HG03039 (cell line): ENCODE measurements around the gene DHX30.
"Not testable (repeated sequence)": the region's sequence is repeated elsewhere in the genome, so short reads cannot be mapped to it uniquely, and the experiment has no call there.

Experiments
- ATAC-seq: cut with Tn5 transposase; IDR thresholded peaks from one replicate; pipeline ENCODE4 v1.9.1; 2021; ENCODE audit warnings: mild to moderate bottlenecking, moderate library complexity; ENCODE audit not compliant: unreplicated experiment

The DHX30 gene, protein sequence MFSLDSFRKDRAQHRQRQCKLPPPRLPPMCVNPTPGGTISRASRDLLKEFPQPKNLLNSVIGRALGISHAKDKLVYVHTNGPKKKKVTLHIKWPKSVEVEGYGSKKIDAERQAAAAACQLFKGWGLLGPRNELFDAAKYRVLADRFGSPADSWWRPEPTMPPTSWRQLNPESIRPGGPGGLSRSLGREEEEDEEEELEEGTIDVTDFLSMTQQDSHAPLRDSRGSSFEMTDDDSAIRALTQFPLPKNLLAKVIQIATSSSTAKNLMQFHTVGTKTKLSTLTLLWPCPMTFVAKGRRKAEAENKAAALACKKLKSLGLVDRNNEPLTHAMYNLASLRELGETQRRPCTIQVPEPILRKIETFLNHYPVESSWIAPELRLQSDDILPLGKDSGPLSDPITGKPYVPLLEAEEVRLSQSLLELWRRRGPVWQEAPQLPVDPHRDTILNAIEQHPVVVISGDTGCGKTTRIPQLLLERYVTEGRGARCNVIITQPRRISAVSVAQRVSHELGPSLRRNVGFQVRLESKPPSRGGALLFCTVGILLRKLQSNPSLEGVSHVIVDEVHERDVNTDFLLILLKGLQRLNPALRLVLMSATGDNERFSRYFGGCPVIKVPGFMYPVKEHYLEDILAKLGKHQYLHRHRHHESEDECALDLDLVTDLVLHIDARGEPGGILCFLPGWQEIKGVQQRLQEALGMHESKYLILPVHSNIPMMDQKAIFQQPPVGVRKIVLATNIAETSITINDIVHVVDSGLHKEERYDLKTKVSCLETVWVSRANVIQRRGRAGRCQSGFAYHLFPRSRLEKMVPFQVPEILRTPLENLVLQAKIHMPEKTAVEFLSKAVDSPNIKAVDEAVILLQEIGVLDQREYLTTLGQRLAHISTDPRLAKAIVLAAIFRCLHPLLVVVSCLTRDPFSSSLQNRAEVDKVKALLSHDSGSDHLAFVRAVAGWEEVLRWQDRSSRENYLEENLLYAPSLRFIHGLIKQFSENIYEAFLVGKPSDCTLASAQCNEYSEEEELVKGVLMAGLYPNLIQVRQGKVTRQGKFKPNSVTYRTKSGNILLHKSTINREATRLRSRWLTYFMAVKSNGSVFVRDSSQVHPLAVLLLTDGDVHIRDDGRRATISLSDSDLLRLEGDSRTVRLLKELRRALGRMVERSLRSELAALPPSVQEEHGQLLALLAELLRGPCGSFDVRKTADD

DNA sequence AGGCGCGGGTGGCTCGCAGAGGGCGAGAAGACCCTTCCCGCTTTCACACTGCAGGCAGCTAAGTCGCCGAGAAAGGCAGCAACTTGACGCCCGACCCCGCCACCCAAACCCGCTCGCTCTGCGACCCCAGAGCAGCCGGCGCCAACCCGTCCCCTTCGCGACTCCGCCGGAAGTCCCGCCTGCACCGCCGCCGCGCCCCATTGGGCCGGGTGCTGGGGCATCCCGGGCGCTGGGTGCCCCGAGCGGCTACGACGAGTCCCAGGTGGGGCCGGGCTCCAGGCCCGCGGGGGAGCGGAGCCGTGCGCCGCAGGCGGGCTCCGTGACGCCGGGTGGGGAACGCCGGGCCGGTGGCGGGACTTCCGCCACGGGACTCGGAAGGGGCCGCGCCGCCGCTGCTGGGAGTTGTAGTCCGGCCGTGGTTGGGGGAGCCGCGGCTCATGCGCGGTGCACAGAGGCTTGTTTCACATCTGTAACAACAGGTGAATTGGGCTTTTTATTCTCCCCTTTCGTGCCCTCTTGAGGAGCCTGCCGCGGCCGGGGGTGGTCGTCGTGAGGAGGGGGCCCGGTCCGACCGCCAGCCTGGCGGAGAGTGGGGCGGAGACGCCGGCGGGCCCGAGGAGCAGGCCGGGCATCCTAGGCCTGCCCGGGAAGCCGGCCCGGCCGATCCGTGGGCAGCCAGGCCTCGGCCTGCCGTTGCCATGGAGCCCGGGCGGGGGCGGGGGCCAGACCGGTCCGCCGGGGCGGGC, at the start of gene DHX30:
DHX30 (plus strand) TSS at position 405 of the 746 bp plus-strand sequence. CDS start 7,546 bp downstream, outside the sequence.
- peak; percentile 68 for ATAC-seq

DNA sequence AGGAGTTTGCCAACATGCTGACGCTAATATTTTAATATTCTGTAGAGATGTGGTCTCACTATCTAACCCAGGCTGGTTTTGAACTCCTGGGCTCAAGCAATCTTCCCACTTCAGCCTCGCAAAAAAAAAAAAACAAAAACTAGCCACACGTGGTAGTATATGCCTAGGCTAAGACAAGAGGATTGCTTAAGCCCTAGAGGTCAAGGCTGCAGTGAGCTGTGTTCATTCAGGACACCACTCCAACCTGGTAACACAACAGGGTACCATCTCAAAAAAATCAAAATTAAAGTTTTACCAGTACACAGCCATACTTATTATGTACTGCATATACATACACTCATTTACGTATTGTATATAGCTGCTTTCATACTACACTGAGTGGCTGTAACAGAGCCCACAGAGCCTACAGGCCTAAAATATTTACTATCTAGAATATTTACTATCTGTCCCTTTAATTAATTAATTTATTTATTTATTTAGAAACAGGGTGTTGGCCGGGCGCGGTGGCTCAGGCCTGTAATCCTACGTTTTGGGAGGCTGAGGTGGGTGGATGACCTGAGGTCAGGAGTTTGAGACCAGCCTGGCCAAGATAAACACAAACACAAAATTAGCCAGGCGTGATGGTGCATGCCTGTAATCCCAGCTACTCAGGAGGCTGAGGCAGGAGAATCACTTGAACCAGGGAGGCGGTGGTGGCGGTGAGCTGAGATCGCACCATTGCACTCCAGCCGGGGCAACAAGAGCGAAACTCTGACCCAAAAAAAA, 44.5 kb upstream of the DHX30 start:
- no peak for ATAC-seq

DNA sequence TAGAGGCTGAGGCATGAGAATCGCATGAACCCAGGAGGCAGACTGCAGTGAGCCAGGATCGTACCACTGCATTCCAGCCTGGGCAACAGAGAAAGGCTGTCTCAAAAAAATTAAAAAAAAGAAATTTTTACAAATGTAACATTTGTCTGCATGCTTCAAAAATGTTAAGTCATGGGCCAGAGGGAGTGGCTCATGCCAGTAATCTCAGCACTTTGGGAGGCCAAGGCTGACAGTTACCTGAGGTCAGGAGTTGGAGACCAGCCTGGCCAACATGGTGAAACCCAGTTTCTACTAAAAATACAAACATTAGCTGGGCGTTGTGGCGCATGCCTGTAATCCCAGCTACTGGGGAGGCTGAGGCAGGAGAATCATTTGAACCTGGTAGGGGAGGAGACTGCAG, 42.7 kb upstream of the DHX30 start:
- not testable (repeated sequence) for ATAC-seq

DNA sequence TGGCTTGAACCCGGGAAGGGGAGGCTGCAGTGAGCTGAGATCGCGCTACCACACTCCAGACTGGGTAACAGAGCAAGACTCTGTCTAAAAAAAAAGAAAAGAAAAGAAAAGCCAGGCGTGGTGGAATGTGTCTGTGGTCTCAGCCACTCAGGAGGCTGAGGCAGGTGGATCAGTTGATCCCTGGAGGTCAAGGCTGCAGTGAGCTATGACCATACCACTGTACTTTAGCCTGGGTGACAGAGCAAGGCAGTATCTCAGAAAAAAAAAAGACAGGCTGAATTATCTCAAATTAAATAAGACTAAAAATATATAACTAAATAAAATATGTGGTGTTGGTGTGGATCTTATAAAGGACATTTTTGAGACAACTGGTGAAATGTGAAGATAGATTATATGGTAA, 41.9 kb upstream of the DHX30 start:
- no peak for ATAC-seq

DNA sequence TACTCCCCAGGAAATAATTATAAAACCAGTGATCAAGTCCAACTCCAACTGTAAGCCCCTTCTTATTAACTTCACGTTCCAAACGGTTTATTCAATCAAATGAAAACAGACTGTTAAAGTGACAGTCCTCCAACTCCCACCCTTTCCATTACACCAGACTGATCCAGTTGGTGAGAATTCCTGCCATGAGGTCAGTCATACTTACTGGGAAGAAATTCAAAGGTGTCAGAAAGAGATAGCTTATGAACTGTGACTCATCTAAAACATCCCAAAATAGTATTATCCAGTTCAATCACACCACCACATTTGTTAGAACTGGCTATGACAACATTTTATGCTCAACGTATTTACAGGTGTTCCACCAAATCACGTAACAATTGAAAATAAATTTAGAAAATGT, 40.7 kb upstream of the DHX30 start:
- ATAC-seq = no peak

DNA sequence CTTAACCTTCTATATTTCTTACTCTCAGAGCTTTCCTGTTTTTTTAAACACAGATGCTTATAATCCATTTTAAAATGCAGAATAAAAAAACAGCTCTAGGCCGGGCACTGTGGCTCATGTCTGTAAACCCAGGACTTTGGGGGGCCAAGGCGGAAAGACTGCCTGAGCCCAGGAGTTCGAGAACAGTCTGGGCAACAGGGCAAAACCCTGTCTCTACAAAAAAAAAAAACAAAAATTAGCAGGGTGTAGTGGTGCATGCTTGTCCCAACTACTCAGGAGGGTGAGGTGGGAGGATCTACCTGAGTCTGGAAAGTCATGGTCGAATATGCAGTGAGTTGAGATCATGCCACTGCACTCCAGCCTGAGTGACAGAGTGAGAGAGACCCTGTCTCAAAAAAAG, 36.8 kb upstream of the DHX30 start:
- no peak for ATAC-seq

DNA sequence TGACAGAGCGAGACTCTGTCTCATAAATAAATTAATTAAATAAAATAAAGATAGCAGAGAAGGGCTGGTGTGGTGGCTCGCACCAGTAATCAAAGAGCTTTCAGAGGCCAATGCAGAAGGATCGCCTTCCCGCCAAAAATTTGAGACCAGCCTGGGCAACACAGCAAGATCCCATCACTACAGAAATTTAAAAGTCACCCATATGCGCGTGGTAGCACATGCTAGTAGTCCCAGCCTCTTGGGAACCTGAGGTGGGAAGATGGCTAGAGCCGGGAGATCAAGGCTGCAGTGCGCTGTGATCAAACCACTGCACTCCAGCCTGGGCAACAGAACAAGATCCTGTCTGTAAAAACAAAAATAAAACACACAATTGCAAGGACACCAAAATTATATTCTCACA, 30.9 kb upstream of the DHX30 start:
- ATAC-seq = no peak

DNA sequence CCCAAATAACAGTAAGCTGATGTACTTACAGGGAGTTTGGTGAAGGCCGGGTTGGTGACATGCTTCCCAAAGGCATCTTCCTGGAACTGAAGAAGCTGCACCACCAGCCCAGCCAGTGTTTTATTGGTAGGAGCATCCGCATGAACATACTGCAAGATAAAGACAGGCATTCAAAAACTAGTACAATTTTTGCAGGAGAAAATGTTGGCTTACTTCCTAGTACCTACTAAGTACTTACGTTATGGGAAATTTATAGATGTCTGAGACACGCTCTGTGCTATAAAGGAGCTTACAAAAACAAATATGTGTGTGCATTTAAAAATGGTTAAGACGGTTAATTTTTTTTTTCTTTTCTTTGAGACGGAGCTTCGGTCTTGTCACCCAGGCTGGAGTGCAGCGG, 30.1 kb upstream of the DHX30 start:
- no peak for ATAC-seq

DNA sequence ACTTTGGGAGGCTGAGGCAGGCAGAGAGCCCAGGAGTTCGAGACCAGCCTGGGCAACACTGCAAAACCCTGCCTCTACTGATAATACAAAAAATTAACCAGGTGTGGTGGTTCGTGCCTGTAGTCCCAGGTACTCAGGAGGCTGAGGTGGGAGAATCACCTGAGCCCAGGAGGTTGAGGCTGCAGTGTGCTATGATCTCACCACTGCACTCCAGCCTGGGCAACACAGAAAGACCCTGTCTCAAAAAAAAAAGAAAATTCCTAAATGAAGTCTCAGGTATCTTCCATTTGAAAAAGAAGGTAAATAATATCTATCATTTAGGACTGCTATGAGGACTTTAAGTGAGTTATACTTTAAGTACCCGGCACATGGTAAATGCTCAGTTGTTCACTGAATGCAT, 24.2 kb upstream of the DHX30 start:
- ATAC-seq = no peak

DNA sequence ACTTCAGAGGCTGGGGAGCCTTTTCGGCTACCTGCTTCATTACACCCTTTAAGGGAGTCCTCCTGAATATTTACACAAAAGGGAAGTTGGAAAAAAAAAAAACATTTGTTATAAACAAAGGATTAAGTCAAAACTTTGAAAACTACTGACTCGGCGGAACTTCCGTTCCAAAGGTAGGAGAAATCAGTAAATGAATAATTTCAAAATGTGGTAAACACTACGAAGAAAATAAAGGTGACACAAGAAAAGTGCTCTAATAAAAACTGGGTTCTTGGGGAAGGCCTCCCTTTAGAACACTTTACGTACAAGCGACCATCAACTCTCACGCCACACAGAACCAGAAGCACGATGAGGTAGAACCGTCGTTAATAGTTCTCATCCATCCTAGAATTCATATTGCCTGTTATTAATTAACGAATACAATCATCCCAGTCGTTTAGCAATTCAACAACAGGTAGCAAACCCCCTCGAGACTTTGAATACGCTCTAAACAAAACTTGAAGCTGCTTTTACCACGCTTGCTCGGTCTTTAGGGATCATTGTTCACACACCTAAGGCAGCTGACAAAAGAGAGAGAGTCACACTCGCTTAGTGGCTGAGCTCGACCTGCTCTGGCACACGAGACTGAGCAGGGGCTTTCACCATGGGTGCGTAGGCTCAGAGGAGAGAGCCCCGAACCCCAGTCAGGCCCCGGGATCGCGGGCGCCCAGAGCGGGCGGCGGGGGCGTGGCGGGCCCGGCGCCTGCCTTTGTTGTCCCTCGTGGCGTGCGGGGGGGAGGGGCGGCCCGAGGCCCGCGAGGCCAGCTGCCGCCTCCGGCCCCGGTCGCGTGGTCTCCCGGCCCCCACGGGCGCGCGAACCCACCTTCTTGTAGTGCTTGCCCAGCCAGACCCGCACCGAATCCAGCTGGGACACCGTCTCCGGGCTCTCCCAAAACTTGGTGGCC, 21.9 kb upstream of the DHX30 start:
- peak; percentile 22 for ATAC-seq

DNA sequence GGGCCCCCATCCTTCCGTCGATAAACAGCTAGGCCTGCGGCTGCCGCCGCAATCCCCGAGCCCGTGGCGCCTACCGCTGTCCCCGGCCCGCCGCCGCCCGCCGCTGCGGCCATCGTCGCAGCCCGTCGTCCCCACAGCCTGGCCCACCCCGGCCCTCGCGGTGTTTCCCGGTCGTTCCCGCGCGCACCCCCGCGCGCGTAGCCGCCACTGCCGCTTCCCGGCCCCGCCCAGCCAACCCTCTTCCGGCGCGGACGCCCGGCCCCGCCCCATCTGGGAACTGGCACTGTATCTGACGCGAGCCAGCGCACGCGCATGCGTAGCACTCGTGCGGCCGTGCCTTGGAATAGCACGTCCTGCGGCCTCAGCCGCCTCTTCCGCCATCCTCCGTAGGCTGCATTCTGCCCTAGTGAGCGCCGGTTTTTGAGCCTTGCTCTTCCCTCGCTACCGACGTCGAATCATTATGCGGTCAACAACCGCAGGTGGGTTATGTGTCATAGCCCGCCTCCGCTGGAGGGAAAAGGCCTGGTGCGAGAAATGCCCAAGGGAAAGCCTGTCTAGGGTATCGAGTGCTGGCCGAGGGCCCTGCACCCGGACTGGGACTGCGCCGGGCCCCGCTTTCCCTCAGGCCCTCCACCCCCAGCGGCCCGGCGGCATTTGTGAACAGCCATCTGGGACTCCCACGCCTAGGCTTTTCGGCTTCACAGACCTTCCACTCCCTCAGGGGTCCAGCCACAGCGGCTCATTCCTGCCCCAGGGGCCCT, 21.1 kb upstream of the DHX30 start, which contains the start of gene SMARCC1:
SMARCC1 (minus strand) TSS at position 209 of the 761 bp plus-strand sequence; CDS start at position 113, 96 bp downstream.
- ATAC-seq = peak; percentile 80

DNA sequence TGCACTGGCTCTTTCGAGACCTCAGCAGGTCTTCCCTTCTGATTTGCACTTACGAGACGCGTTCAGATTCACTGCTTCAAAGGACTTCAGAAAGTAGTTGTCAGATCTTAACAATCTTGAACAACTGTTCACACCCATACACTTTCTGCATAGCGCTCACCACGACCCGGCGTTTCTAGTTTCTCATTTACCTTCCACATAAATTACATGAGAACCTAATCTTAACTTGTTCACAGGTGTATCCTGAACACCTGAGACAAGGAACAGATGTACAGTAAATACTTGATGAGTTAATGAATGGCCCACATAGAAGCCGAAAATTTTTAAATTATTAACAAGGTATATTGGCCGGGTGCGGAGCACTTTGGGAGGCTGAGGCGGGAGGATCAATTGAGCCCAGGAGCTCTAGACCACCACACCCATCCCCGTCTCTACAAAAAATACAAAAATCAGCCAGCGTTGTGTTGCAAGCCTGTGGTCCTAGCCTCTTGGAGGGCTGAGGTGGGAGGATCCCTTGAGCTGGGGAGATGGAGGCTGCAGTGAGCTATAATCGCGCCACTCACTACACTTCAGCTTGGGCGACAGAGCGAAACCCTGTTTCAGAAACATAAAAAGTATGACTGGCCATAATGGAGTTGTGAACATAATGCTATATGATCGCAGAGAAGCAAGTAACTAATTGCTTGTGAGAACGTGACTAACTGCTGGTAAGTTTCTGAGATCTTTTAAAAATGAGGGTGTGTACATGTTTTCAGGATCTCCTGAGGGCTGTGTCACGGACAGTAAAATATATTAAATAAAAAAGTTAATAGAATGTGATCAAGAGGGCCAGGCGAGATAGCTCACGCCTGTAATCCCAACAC, 20.3 kb upstream of the DHX30 start:
- ATAC-seq = no peak

DNA sequence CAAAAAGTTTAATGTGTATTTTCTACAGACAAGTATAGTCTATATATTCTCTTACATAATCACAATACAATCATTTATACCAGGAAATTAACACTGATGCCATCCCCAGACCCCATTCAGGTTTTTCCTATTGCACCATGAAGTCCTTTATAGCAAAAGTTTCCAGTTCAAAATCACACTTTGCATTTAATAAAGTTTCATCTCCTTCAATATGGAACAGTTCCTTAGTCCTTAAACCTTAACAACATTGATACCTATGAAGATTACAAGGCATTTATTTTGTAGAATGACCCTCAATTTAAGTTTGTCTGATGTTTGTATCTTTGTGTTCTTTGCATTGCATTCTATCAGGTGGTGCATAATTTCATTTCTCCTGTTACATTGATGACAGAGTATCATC, 19.3 kb upstream of the DHX30 start:
- ATAC-seq = no peak

DNA sequence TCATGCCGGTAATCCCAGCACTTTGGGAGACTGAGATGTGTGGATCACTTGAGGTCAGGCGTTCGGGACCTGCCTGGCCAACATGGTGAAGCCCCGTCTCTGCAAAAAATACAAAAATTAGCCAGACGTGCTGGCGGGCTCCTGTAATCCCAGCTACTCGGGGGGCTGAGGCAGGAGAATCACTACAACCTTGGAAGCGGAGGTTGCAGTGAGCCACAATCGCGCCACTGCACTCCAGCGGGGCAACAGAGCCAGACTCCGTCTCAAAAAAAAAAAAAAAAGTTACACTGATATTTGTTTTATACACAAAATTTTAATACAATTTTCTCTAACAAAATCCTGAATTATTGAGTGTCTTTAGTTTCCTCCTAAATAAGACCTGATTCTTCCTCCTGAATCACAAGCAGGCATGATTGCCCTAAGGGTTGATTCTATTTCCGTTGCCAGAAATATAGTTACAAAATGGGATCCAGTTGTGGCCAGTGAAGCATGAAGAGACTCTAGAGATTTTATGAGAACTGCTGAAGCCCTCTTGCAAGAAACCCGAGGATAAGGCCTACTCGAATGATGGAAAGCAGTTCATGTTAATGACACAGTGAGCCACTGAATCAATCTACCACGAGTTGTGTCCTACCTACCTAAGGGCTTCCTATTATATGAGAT, 11.6 kb upstream of the DHX30 start:
- no peak for ATAC-seq

DNA sequence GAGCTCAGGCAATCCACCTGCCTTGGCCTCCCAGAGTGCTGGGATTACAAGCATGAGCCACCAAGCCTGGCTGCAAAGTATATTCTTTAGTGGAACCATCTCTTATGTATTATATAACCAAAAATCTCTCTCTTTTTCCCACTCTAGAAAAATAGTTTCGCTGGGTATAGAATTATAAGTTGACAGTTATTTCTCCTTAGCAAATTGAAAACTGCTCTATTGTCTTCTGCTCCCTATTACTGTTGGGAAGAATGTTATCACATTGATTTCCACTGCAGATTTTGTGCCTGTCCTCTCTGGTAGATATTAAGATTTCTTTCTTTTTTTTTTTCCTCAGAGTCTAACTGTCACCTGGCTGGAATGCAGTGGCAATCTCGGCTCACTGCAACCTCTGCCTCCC, 10.2 kb upstream of the DHX30 start:
- ATAC-seq = no peak

DNA sequence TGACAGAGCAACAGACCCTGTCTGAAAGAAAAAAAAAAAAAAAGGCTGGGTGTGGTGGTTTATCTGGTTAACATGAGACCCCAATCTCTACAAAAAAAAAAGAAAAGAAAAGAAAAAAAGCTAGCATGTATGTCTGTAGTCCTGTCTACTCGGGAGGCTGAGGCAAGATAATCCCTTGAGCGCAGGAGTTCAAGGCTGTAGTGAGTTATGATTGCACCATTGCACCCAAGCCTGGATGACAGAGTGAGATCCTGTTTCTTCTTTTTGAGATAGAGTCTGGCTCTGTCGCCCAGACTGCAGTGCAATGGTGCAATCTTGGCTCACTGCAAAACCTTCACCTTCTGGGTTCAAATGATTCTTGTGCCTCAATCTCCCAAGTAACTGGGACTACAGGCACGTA, 8.4 kb upstream of the DHX30 start:
- ATAC-seq = no peak
